Left lung (tissue), 10 donors: ENCODE data around the gene UBASH3A. TPM values are rescaled to one million over a fixed set of nuclear protein-coding genes. Genes with fewer than 3 reads are reported as not detected.

Source experiments
- ATAC-seq: fragments of 200-7000 bp; cut with Tn5 transposase; one replicate; pipeline ENCODE4 v1.9.1; 2020; ENCODE audit warnings: moderate library complexity
- DNase-seq, 4 donors: peaks; one replicate each; pipeline ENCODE4 v3.0.0-alpha.2; 2013 to 2020
- H3K27ac ChIP-seq, 2 donors: fragments of 200-600 bp; sonication (generic) in 1 of 2; one replicate each; pipeline versions ENCODE4 v1.5.0 to v1.8.0; 2020 to 2021
- H3K27me3 ChIP-seq, 2 donors: fragments of 200-600 bp; sonication (generic) in 1 of 2; one replicate each; pipeline versions ENCODE4 v1.5.0 to v1.8.0; 2020 to 2021
- H3K36me3 ChIP-seq, 2 donors: fragments of 200-600 bp; sonication (generic) in 1 of 2; one replicate each; pipeline versions ENCODE4 v1.5.0 to v1.8.0; 2020 to 2021
- H3K4me1 ChIP-seq, 2 donors: fragments of 200-600 bp; one replicate each; pipeline ENCODE4 v1.8.0; 2021
- H3K4me3 ChIP-seq, 2 donors: fragments of 200-600 bp; sonication (generic) in 1 of 2; one replicate each; pipeline versions ENCODE4 v1.5.0 to v1.8.0; 2020 to 2021; ENCODE audit warnings: mild to moderate bottlenecking in 1 of 2
- H3K9me3 ChIP-seq, 2 donors: fragments of 200-600 bp; sonication (generic) in 1 of 2; one replicate each; pipeline versions ENCODE4 v1.5.0 to v1.8.0; 2020 to 2021
- intact Hi-C, 2 donors: fragments of 100-400 bp; cut with DNase I; formaldehyde crosslinking; loops; one replicate each; pipeline versions ENCODE4 v1.11.2 to v1.14.2; 2022
- polyA plus RNA-seq, 6 donors: library from polyadenylated mRNA; unstranded; fragments of 120-200 nt; gene quantifications; one replicate each; pipeline ENCODE4 v1.2.1, GENCODE V29; 2013; ENCODE audit not compliant: insufficient read length in 6 of 6
- total RNA-seq, 2 donors: library from RNA; stranded (reverse); fragmentation: NEBNext Ultra II Directional; extraction: Animal tissue kit (Norgen Biotek cat#: 25700); gene quantifications; one replicate each; pipeline ENCODE4 v1.2.1, GENCODE V29; 2021
- TF ChIP-seq, protein P1 (sequence below), 2 donors: fragments of 200-600 bp; sonication (generic) in 1 of 2; IDR thresholded peaks; one replicate each; pipeline versions ENCODE4 v1.5.0 to v1.8.0; 2021; ENCODE audit warnings: antibody characterized with exemption in 2 of 2
- donor health status: DM: no; HTN: yes; CAD: no.
- donor health status: DM: no; HTN: no; CAD: no.

Gene UBASH3A
- total and polyA plus RNA-seq, 8 donors = 0.08 to 1.3 (median 0.24) TPM

DNA sequence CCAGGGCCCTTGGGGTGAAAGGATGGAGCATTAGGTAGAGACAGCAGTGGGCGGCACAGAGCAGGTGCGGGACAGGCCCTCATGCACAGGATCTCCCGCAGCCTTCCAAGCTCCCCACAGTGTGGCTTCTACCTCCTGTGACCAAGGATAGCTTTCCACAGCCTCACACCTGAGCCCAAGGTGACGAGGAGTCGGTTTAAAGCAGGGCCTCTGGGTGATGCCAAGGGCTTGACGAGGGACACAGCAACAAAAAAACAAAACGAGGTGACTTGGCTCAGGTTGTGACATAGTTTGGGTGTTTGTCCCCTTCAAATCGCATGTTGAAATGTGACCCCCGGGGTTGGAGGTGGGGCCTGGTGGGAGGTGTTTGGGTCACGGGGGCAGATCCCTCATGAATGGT is 77.0 kb downstream of the UBASH3A start:
- H3K36me3 ChIP-seq = no peaks in the 10 kb centered on the region
- H3K27ac ChIP-seq = no peak overlapping the region
- DNase-seq (no peak), ATAC-seq (no peak)
- H3K4me1 ChIP-seq = no peaks in the 10 kb centered on the region
- intact Hi-C loops = no loop called here
- no peaks in the 10 kb centered on the region for H3K9me3 ChIP-seq
- TF ChIP-seq, protein P1, sequence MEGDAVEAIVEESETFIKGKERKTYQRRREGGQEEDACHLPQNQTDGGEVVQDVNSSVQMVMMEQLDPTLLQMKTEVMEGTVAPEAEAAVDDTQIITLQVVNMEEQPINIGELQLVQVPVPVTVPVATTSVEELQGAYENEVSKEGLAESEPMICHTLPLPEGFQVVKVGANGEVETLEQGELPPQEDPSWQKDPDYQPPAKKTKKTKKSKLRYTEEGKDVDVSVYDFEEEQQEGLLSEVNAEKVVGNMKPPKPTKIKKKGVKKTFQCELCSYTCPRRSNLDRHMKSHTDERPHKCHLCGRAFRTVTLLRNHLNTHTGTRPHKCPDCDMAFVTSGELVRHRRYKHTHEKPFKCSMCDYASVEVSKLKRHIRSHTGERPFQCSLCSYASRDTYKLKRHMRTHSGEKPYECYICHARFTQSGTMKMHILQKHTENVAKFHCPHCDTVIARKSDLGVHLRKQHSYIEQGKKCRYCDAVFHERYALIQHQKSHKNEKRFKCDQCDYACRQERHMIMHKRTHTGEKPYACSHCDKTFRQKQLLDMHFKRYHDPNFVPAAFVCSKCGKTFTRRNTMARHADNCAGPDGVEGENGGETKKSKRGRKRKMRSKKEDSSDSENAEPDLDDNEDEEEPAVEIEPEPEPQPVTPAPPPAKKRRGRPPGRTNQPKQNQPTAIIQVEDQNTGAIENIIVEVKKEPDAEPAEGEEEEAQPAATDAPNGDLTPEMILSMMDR (IDR thresholded peaks at IDR 0.05) = no peak
- H3K27me3 ChIP-seq = no peaks in the 10 kb centered on the region
- H3K4me3 ChIP-seq = no peak overlapping the region

DNA sequence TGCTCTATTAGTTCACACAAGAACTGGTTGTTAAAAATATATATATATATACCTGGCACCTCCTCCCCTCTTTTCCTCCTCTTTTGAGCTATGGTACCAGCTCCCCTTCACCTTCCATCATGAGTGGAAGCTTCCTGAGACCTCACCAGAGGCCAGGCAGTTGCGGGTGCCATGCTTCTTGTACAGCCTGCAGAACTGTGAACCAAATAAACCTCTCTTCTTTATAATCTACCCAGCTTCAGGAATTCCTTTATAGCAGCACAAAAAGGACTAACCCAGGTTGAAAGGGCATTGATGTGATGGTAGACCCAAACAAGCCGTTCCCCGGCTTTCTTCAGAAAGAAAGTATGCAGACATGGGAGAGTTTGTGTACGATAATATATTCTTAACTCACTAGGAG is 77.5 kb downstream of the UBASH3A start:
- intact Hi-C loops = no loop called here

DNA sequence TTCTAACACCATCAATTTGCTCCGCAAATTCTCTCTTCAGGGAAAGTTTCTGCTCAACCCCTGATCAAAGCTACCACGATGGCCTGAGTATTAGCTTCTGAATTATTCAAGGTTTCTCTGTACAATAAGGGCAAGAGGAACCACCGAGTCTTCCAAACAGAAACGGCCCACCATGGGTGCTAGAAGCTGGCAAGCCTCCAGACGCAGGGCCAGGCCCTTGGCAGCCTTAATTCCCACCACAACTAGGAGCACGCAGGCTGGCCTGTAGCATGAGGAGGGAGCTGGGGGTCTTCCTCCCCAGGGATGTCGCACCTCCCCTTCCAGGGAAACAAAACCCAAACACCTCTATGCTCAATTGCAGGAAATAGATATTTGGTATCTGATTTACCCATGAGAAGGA is 81.3 kb downstream of the UBASH3A start:
- no peak overlapping the region for H3K27ac ChIP-seq
- H3K36me3 ChIP-seq = no peaks in the 10 kb centered on the region
- intact Hi-C loops = no loop called here
- no peak overlapping the region for H3K4me3 ChIP-seq
- DNase-seq = no peak
- no peaks in the 10 kb centered on the region for H3K4me1 ChIP-seq
- H3K27me3 ChIP-seq = no peaks in the 10 kb centered on the region
- no peak for ATAC-seq
- no peaks in the 10 kb centered on the region for H3K9me3 ChIP-seq
- TF ChIP-seq, protein P1 (IDR thresholded peaks at IDR 0.05) = no peak

More for the DNA sequence above, 77.5 kb downstream of the UBASH3A start:
- Histone ChIP-seq H3K4me3 (no peak overlapping the region), H3K9me3 (no peaks in the 10 kb centered on the region), H3K4me1 (no peaks in the 10 kb centered on the region), H3K27me3 (no peaks in the 10 kb centered on the region), H3K36me3 (no peaks in the 10 kb centered on the region), H3K27ac (no peak overlapping the region)
- no peak for DNase-seq
- TF ChIP-seq, protein P1 (IDR thresholded peaks at IDR 0.05) = no peak
- ATAC-seq = no peak

DNA sequence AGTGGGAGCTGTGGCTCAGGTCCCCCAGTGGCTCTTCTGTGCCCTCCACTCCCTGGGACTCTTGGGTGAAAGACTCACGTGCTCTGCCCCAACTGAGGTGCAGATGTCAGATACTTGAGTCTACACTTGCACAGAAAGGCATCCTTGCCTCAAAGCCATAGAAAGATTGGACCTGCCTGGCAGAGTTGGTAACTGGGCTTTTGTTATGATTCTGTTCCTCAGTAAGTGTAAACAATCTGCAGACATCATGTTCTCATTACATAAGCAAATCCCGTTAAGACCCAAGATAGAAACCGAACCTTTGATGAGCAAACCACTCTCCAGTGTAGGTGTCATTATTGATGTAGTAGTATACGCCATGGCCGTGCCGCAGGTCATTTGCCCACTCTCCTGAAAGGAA is 82.4 kb downstream of the UBASH3A start:
- Histone ChIP-seq H3K9me3 (no peaks in the 10 kb centered on the region), H3K27me3 (no peaks in the 10 kb centered on the region), H3K4me3 (no peak overlapping the region), H3K27ac (no peak overlapping the region), H3K4me1 (no peaks in the 10 kb centered on the region), H3K36me3 (no peaks in the 10 kb centered on the region)
- ATAC-seq (no peak), DNase-seq (no peak)
- TF ChIP-seq, protein P1 (IDR thresholded peaks at IDR 0.05) = no peak
- intact Hi-C loops = no loop called here

DNA sequence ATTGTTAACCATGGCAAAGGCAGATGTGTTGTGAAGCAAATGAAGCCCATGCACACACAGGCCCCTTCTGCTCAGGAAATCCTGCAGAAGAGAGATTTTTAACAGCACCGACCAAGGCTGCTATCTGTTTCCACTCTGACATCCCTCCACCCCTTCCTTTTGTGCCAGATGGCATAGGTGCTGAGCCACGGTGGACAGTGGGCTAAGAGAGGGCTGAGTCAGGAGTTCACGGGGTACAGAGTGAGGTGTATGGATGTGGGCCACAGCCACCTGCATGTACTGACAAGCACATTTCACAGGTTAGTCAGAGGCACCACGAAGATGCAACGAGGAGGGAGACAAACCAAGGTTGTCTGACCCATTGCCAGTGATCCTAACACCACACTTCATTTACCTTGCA is 82.8 kb downstream of the UBASH3A start:
- intact Hi-C loops = no loop called here
- no peaks in the 10 kb centered on the region for H3K9me3 ChIP-seq
- H3K4me3 ChIP-seq = no peak overlapping the region
- no peaks in the 10 kb centered on the region for H3K27me3 ChIP-seq
- H3K27ac ChIP-seq = no peak overlapping the region
- ATAC-seq = no peak
- H3K36me3 ChIP-seq = no peaks in the 10 kb centered on the region
- H3K4me1 ChIP-seq = no peaks in the 10 kb centered on the region
- no peak for DNase-seq
- TF ChIP-seq, protein P1 (IDR thresholded peaks at IDR 0.05) = no peak
